Prostate gland (tissue), 2 donors: Measurements from ENCODE around the gene ACTL7A.

Experiments used
- CTCF ChIP-seq, 4 experiments: fragments of 200-600 bp in 2 of 4; fragments of 450-650 bp in 2 of 4; sonication (generic) in 2 of 4; IDR thresholded peaks; 1 replicate in 3 of 4; 2 replicates in 1 of 4; pipeline ENCODE4 v1.5.1; 2016 to 2019; ENCODE audit warnings: antibody characterized with exemption in 4 of 4, mild to moderate bottlenecking in 2 of 4, moderate library complexity in 2 of 4
- POLR2A ChIP-seq: fragments of 450-650 bp; IDR thresholded peaks from one replicate; pipeline ENCODE4 v1.6.1; 2016; ENCODE audit warnings: antibody characterized with exemption, mild to moderate bottlenecking
- POLR2AphosphoS5 ChIP-seq: sonication (generic); formaldehyde crosslinking; IDR thresholded peaks from one replicate; pipeline ENCODE4 v1.6.1; 2017; ENCODE audit warnings: antibody characterized with exemption

- TF ChIP-seq CTCF (IDR thresholded peaks at IDR 0.05) (no peak), POLR2AphosphoS5 (no peak), POLR2A (no peak)
Measured at GRCh38 chr9:108830272-108830671, 31.8 kb upstream of the ACTL7A start.
